ENCODE measurements around the gene ADAMTS17.

DNA sequence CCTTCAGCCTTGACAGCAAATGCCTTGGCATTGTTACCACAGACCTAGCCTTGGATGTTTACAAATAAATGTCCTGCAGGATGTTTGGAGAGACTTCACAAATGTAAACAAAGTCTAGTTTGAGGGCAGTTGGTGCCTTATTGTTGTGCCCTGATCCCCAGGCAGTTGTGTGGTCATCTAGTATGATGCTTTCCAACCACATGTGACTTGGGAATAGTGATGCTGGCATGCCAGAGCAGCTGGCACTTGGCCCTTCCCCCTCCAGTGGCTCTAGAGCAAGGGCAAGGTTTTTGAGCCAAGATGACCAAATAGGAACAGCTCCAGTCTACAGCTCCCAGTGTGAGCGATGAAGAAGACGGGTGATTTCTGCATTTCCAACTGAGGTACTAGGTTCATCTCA, 258.2 kb downstream of the ADAMTS17 start:
- TF ChIP-seq, protein P1, sequence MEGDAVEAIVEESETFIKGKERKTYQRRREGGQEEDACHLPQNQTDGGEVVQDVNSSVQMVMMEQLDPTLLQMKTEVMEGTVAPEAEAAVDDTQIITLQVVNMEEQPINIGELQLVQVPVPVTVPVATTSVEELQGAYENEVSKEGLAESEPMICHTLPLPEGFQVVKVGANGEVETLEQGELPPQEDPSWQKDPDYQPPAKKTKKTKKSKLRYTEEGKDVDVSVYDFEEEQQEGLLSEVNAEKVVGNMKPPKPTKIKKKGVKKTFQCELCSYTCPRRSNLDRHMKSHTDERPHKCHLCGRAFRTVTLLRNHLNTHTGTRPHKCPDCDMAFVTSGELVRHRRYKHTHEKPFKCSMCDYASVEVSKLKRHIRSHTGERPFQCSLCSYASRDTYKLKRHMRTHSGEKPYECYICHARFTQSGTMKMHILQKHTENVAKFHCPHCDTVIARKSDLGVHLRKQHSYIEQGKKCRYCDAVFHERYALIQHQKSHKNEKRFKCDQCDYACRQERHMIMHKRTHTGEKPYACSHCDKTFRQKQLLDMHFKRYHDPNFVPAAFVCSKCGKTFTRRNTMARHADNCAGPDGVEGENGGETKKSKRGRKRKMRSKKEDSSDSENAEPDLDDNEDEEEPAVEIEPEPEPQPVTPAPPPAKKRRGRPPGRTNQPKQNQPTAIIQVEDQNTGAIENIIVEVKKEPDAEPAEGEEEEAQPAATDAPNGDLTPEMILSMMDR (IDR thresholded peaks at IDR 0.05): no peak
- TF ChIP-seq POLR2A (IDR thresholded peaks at IDR 0.05): no peak

All from right lobe of liver (tissue), 4 donors.